PC-3 (cell line): Measurements from ENCODE around the gene C14orf132. TPM values are rescaled to one million over a fixed set of nuclear protein-coding genes. Genes with fewer than 3 reads are reported as not detected.
A peak's percentile ranks its signal among the peaks of the same experiment; 100 is the strongest.

Experiments
- ATAC-seq: fragments of 200-7000 bp; cut with Tn5 transposase; 2 replicates; pipeline ENCODE4 v1.9.1; 2020; ENCODE audit warnings: mild to moderate bottlenecking, moderate library complexity
- Bru-seq: library from RNA; stranded (reverse); fragments of 400-500 nt; gene quantifications from one replicate; lab custom pipeline; 2021; lab: Mats Ljungman, UMichigan
- BruChase-seq, 2 experiments: library from RNA; stranded (reverse); fragments of 400-500 nt; gene quantifications; one replicate each; lab custom pipeline; 2021; lab: Mats Ljungman, UMichigan
- BruUV-seq: library from RNA; stranded (reverse); fragments of 400-500 nt; replicated peaks from 2 replicates; lab custom pipeline; 2021; lab: Mats Ljungman, UMichigan
- CTCF ChIA-PET: fragments of 300-600 bp; sonication (Branson Sonifier 250); formaldehyde crosslinking; loops from one replicate; lab custom pipeline; 2022; ENCODE audit warnings: antibody characterized with exemption; lab: Charles Lee
- POLR2A ChIA-PET: fragments of 300-600 bp; sonication (Branson Sonifier 250); formaldehyde crosslinking; loops from one replicate; lab custom pipeline; 2022; ENCODE audit warnings: antibody characterized with exemption; ENCODE audit not compliant: unreplicated experiment; lab: Charles Lee
- DNase-seq: peaks from one replicate; pipeline ENCODE4 v3.0.0-alpha.2; 2015
- H2AFZ ChIP-seq: fragments of 300-600 bp; sonication (generic); 2 replicates; pipeline ENCODE4 v1.6.0; 2016; ENCODE audit warnings: antibody characterized with exemption, low read length
- H3F3A ChIP-seq: fragments of 300-600 bp; sonication (generic); one replicate; pipeline ENCODE4 v1.6.0; 2017; ENCODE audit warnings: antibody characterized with exemption, low read length, control low read depth, mild to moderate bottlenecking; ENCODE audit not compliant: unreplicated experiment
- H3K27ac ChIP-seq: fragments of 300-600 bp; sonication (generic); 2 replicates; pipeline ENCODE4 v1.5.1; 2016; ENCODE audit warnings: mild to moderate bottlenecking, low read length
- H3K27me3 ChIP-seq: fragments of 300-600 bp; sonication (generic); 2 replicates; pipeline ENCODE4 v1.6.1; 2016; ENCODE audit warnings: low read length, mixed read lengths
- H3K36me3 ChIP-seq: fragments of 300-600 bp; sonication (generic); 2 replicates; pipeline ENCODE4 v1.6.1; 2016; ENCODE audit warnings: low read depth, mixed run types, low read length, mixed read lengths
- H3K4me1 ChIP-seq: fragments of 300-600 bp; sonication (generic); 2 replicates; pipeline ENCODE4 v1.5.1; 2016; ENCODE audit warnings: low read length; ENCODE audit not compliant: insufficient read depth
- H3K4me2 ChIP-seq: fragments of 300-600 bp; sonication (generic); 2 replicates; pipeline ENCODE4 v1.6.0; 2016; ENCODE audit warnings: low read length
- H3K4me3 ChIP-seq: fragments of 300-600 bp; sonication (generic); 2 replicates; pipeline ENCODE4 v1.5.1; 2016; ENCODE audit warnings: mild to moderate bottlenecking, low read length, mixed read lengths
- H3K79me2 ChIP-seq: fragments of 300-600 bp; sonication (generic); 2 replicates; pipeline ENCODE4 v1.6.1; 2017; ENCODE audit warnings: low read length, mixed read lengths
- H3K9ac ChIP-seq: fragments of 300-600 bp; sonication (generic); 2 replicates; pipeline ENCODE4 v1.6.0; 2016; ENCODE audit warnings: mild to moderate bottlenecking, low read length
- H3K9me2 ChIP-seq: fragments of 300-600 bp; sonication (generic); replicated peaks from 2 replicates; pipeline ENCODE4 v1.6.1; 2016; ENCODE audit warnings: mixed run types, low read length, mixed read lengths
- H3K9me3 ChIP-seq: fragments of 300-600 bp; sonication (generic); 2 replicates; pipeline ENCODE4 v1.6.1; 2016; ENCODE audit warnings: low read length, mixed read lengths
- H4K20me1 ChIP-seq: fragments of 300-600 bp; sonication (generic); 2 replicates; pipeline ENCODE4 v1.6.1; 2016; ENCODE audit warnings: low read length, mixed read lengths
- EZH2 ChIP-seq: fragments of 300-600 bp; sonication (generic); IDR thresholded peaks from one replicate; pipeline ENCODE4 v1.6.1; 2017; ENCODE audit warnings: antibody characterized with exemption, mild to moderate bottlenecking, low read length; ENCODE audit not compliant: unreplicated experiment
- EZH2phosphoT487 ChIP-seq: fragments of 300-600 bp; sonication (generic); IDR thresholded peaks from 2 replicates; pipeline ENCODE4 v1.6.1; 2018; ENCODE audit warnings: mild to moderate bottlenecking, antibody characterized with exemption, low read length, borderline replicate concordance
- intact Hi-C: fragments of 100-400 bp; cut with micrococcal nuclease; formaldehyde crosslinking; loops from 2 replicates; pipeline ENCODE4 v1.9.0; 2023
- long read RNA-seq: library from polyadenylated mRNA; unstranded; transcript quantifications from one replicate; pipeline ENCODE4 v2.0.0, GENCODE V29; 2021; ENCODE audit not compliant: unreplicated experiment
- total RNA-seq: library from RNA; depleted of rRNA; stranded (reverse); fragments of >200 nt; gene quantifications from 2 replicates; pipeline ENCODE4 v1.2.3, GENCODE V29; 2014; rRNA removed
- TF ChIP-seq, protein P1 (sequence below): fragments of 300-600 bp; sonication (generic); conservative IDR thresholded peaks from 2 replicates; pipeline ENCODE4 v1.5.1; 2017; ENCODE audit warnings: antibody characterized with exemption, low read depth, mild to moderate bottlenecking, low read length

The C14orf132 gene
- total RNA-seq (0.06 TPM in 1 of 2 replicates, not detected in the other), Bru-seq, nascent RNA (percentile 3 among the genes with signal in this experiment), BruChase-seq, experiment 1, labeled RNA remaining after a 6-hour chase (percentile 8 among the genes with signal in this experiment), BruChase-seq, experiment 2, labeled RNA remaining after a 2-hour chase (percentile 1 among the genes with signal in this experiment)
- long read RNA-seq: 0 reads

DNA sequence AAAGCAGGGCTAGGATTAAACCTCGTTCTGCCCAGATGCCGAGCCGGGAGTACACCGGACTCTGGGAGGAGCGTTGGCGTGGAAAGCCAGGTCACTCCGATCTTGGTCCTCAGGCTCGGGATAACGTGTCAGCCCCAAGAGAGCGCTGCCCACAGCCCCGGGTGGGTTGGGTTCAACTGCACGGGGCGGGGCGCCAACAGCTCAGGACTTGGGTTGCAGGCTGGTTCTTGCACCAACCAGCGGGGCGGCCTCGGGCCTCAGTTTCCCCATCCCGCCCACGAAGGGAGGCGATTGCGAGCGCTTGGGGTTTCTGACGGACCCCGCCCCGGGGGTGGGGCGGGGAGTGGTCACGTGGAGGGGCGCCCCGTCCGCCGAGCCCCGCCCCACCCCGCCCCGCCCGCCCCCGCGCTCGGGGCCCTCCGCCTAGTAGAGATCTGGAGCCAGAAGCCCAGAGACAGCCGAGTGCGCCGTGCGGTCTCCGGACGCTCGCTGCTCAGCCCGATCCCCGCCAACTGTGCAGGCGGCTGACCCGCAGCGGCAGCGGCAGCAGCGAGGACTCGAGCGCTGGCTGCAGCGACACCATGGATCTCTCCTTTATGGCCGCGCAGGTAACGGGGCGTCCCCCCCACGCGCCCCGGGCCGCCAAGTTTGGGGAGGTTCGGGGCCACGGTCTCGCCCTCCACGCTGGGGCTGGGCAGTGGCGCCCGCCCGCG lies at the start of gene C14orf132:
Gene C14orf132, plus strand, starts transcription at position 443 of the 713 bp plus-strand sequence. Its CDS starts 139 bp downstream, at position 582.
- BruUV-seq: no TSS peak
- no peak for DNase-seq
- no peak within 1 kb of the TSS for H3K9ac ChIP-seq
- no peak within 1 kb of the TSS for H3K27ac ChIP-seq
- H3K36me3 ChIP-seq: no peaks in the 10 kb centered on the region
- no peaks in the 10 kb centered on the region for H3K4me1 ChIP-seq
- peaks cover 63% of the 10 kb centered on the region for H3K27me3 ChIP-seq
- no peaks in the 10 kb centered on the region for H3K79me2 ChIP-seq
- no peaks in the 10 kb centered on the region for H3K9me2 ChIP-seq
- H4K20me1 ChIP-seq: no peaks in the 10 kb centered on the region
- H3K4me2 ChIP-seq: peak within 1 kb of the TSS; percentile 22; the same call in 1 of the 2 replicates
- ChIA-PET CTCF (no interaction called here), POLR2A (no interaction called here)
- H3K4me3 ChIP-seq: no peak within 1 kb of the TSS
- no peaks in the 10 kb centered on the region for H3K9me3 ChIP-seq
- TF ChIP-seq EZH2: no peak
- TF ChIP-seq, protein P1, sequence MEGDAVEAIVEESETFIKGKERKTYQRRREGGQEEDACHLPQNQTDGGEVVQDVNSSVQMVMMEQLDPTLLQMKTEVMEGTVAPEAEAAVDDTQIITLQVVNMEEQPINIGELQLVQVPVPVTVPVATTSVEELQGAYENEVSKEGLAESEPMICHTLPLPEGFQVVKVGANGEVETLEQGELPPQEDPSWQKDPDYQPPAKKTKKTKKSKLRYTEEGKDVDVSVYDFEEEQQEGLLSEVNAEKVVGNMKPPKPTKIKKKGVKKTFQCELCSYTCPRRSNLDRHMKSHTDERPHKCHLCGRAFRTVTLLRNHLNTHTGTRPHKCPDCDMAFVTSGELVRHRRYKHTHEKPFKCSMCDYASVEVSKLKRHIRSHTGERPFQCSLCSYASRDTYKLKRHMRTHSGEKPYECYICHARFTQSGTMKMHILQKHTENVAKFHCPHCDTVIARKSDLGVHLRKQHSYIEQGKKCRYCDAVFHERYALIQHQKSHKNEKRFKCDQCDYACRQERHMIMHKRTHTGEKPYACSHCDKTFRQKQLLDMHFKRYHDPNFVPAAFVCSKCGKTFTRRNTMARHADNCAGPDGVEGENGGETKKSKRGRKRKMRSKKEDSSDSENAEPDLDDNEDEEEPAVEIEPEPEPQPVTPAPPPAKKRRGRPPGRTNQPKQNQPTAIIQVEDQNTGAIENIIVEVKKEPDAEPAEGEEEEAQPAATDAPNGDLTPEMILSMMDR: no peak
- no peak for TF ChIP-seq EZH2phosphoT487
- ATAC-seq: no peak
- no peak within 1 kb of the TSS for H2AFZ ChIP-seq
- H3F3A ChIP-seq: no peaks in the 10 kb centered on the region
- intact Hi-C loops: no loop called here

DNA sequence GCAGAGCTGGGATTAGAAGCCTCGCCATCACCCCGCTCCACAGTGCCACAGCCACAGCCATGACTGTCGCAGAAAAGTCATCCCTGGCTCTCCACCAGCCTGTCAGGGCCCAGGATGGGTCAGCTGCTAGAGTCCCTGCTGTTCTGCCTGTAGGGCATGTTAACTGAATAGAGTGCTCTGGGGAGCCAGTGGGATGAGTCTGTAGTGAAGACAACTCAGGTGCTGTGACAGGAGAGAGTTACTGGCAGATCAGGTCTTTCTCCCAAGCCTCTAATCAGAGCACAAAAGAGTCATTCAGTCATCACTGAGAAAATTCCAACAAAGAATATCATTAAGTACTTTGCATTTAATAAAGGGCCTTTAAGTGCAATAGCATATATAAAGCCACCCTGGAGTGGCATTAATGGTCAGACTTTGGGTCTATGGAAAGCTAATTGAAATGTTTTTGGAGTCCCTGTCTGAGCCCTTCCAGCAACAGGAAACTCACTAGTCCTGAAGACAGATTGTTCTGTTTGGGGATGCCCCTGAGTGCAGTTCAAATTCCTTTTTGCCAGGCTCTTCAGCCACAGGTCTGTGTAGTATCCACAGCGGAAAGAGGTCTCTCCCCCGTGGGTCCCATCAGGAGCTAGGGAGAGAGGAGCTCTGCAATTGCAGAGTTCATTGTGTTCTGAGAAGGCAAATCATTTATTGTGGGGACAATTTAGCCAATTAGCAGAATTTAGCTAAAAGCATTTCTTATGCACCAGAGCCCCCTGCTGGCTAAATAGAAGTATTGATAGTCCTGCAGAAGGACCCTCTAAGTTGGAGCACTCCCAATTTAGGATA lies 45.2 kb upstream of the C14orf132 start:
- TF ChIP-seq, protein P1: peak; percentile 80
- no peak for TF ChIP-seq EZH2
- BruUV-seq: no TSS peak
- Histone ChIP-seq H3F3A (no peaks in the 10 kb centered on the region), H3K9me2 (no peaks in the 10 kb centered on the region), H3K4me2 (no peak overlapping the region), H3K27me3 (no peaks in the 10 kb centered on the region), H3K27ac (no peak overlapping the region), H3K4me3 (no peak overlapping the region), H3K9me3 (peaks cover 6% of the 10 kb centered on the region), H3K79me2 (no peaks in the 10 kb centered on the region), H4K20me1 (no peaks in the 10 kb centered on the region), H3K4me1 (no peaks in the 10 kb centered on the region), H2AFZ (no peak overlapping the region), H3K36me3 (no peaks in the 10 kb centered on the region), H3K9ac (no peak overlapping the region)
- intact Hi-C loops: loop anchor here (1.0 to 10.0 kb wide), 2 partner anchors 101 to 433 kb away; no protein-coding TSS in a partner anchor
- peak; percentile 49 for DNase-seq
- POLR2A ChIA-PET: no interaction called here
- CTCF ChIA-PET: interaction anchor here (0.6 kb wide), 1 partner anchor 514 kb away, joined by 3 read pairs; no protein-coding TSS in a partner anchor
- ATAC-seq: no peak
